OCI-LY3 (cell line): ENCODE data around the gene UBQLNL.

ENCODE experiments used
- EZH2phosphoT487 ChIP-seq: fragments of 200-600 bp; shearing (Covaris generic); IDR thresholded peaks from 2 replicates; pipeline ENCODE4 v1.6.1; 2018; ENCODE audit warnings: antibody characterized with exemption, mixed run types, low read depth
- TF ChIP-seq, protein P1 (sequence below): fragments of 200-600, 300-600 bp; sonication (generic); IDR thresholded peaks from 2 replicates; pipeline ENCODE4 v1.5.1; 2014; ENCODE audit warnings: antibody characterized with exemption, low read length, low read depth

DNA sequence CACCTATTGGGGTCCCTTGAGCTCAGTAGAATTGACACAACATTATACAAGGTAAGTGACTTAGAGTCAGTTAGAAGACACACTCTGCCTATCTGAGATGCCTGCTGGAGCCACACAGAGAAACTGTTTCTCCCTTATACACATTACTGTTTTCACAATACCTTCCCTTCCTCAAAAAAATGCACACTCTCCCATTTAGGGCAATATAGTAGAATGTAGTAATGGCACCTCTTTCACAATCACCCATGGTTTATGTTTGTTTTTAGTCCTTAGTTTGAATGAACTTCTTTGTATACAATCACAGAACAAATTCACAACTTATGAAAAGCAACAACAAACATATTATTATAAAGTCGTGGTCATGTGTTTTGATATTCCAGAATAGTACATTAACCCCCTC lies 17.5 kb upstream of the UBQLNL start:
- TF ChIP-seq, protein P1, sequence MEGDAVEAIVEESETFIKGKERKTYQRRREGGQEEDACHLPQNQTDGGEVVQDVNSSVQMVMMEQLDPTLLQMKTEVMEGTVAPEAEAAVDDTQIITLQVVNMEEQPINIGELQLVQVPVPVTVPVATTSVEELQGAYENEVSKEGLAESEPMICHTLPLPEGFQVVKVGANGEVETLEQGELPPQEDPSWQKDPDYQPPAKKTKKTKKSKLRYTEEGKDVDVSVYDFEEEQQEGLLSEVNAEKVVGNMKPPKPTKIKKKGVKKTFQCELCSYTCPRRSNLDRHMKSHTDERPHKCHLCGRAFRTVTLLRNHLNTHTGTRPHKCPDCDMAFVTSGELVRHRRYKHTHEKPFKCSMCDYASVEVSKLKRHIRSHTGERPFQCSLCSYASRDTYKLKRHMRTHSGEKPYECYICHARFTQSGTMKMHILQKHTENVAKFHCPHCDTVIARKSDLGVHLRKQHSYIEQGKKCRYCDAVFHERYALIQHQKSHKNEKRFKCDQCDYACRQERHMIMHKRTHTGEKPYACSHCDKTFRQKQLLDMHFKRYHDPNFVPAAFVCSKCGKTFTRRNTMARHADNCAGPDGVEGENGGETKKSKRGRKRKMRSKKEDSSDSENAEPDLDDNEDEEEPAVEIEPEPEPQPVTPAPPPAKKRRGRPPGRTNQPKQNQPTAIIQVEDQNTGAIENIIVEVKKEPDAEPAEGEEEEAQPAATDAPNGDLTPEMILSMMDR: no peak
- TF ChIP-seq EZH2phosphoT487: no peak
